HG03439 (cell line): ENCODE measurements around the gene TMEM38B.
"Not testable (repeated sequence)": the region's sequence is repeated elsewhere in the genome, so short reads cannot be mapped to it uniquely, and the experiment has no call there.

ENCODE experiments used
- ATAC-seq: cut with Tn5 transposase; IDR thresholded peaks from one replicate; pipeline ENCODE4 v1.9.1; 2021; ENCODE audit warnings: mild to moderate bottlenecking, moderate library complexity; ENCODE audit not compliant: unreplicated experiment

Gene TMEM38B

GRCh38 chr9:105714020-105714331 lies 19.6 kb downstream of the TMEM38B start:
- no peak for ATAC-seq

GRCh38 chr9:105716146-105716545 lies 21.8 kb downstream of the TMEM38B start:
- no peak for ATAC-seq

- ATAC-seq, result no peak
Observed at GRCh38 chr9:105722099-105722498, 27.8 kb downstream of the TMEM38B start.

GRCh38 chr9:105725370-105725769 lies 31.0 kb downstream of the TMEM38B start:
- ATAC-seq, result no peak

GRCh38 chr9:105728230-105728629 lies 33.9 kb downstream of the TMEM38B start:
- ATAC-seq, result not testable (repeated sequence)

- not testable (repeated sequence) for ATAC-seq
Observed at GRCh38 chr9:105731420-105731819, 37.1 kb downstream of the TMEM38B start.

GRCh38 chr9:105735366-105735765 lies 41.0 kb downstream of the TMEM38B start:
- ATAC-seq, result no peak

GRCh38 chr9:105737205-105737604 lies 42.9 kb downstream of the TMEM38B start:
- ATAC-seq, result no peak

GRCh38 chr9:105742088-105742487 lies 47.7 kb downstream of the TMEM38B start:
- ATAC-seq, result no peak

GRCh38 chr9:105747325-105747724 lies 53.0 kb downstream of the TMEM38B start:
- not testable (repeated sequence) for ATAC-seq

GRCh38 chr9:105751761-105752160 lies 57.4 kb downstream of the TMEM38B start:
- no peak for ATAC-seq

GRCh38 chr9:105757496-105758251 lies 63.3 kb downstream of the TMEM38B start:
- no peak for ATAC-seq

GRCh38 chr9:105760053-105760452 lies 65.7 kb downstream of the TMEM38B start:
- ATAC-seq, result no peak

GRCh38 chr9:105782561-105783494 lies 88.5 kb downstream of the TMEM38B start:
- not testable (repeated sequence) for ATAC-seq

- not testable (repeated sequence) for ATAC-seq
Observed at GRCh38 chr9:105783495-105783872, 89.1 kb downstream of the TMEM38B start.

GRCh38 chr9:105786796-105787195 lies 92.5 kb downstream of the TMEM38B start:
- ATAC-seq, result not testable (repeated sequence)

GRCh38 chr9:105816202-105816744 lies 121.9 kb downstream of the TMEM38B start:
- no peak for ATAC-seq

- no peak for ATAC-seq
Observed at GRCh38 chr9:105816981-105817380, 122.6 kb downstream of the TMEM38B start.

GRCh38 chr9:105818903-105819302 lies 124.6 kb downstream of the TMEM38B start:
- no peak for ATAC-seq

- no peak for ATAC-seq
Observed at GRCh38 chr9:105822814-105823213, 128.5 kb downstream of the TMEM38B start.
